HL-60 (cell line): Measurements from ENCODE around the gene LRRN4.

Experiments used
- DNase-seq, 2 experiments: peaks; one replicate each; pipeline ENCODE4 v3.0.0-alpha.2; 2010 to 2020; ENCODE audit warnings: low read depth in 1 of 2, low spot score in 1 of 2
- H3K27ac ChIP-seq: fragments of 250-450 bp; sonication (Bioruptor Pico); replicated peaks from 2 replicates; pipeline ENCODE4 v1.5.1; 2020; ENCODE audit warnings: mild to moderate bottlenecking, moderate library complexity
- H3K27me3 ChIP-seq: fragments of 250-450 bp; sonication (Bioruptor Pico); 2 replicates; pipeline ENCODE4 v1.5.1; 2021; ENCODE audit warnings: mild to moderate bottlenecking, moderate library complexity; ENCODE audit not compliant: insufficient read depth, poor library complexity, severe bottlenecking
- H3K4me3 ChIP-seq: replicated peaks from 2 replicates; pipeline ENCODE4 v1.5.1; 2011; ENCODE audit warnings: mild to moderate bottlenecking, control low read depth, low read length; ENCODE audit not compliant: insufficient read depth
- GABPA ChIP-seq: IDR thresholded peaks from 2 replicates; pipeline ENCODE4 v1.6.1; 2012; ENCODE audit warnings: low read depth
- POLR2AphosphoS5 ChIP-seq: IDR thresholded peaks from 2 replicates; pipeline ENCODE4 v1.6.1; 2012; ENCODE audit warnings: low read depth
- SPI1 ChIP-seq: IDR thresholded peaks from 2 replicates; pipeline ENCODE4 v1.6.1; 2012; ENCODE audit warnings: low read depth, mild to moderate bottlenecking, borderline replicate concordance
- TF ChIP-seq, protein P1 (sequence below): IDR thresholded peaks from one replicate; pipeline ENCODE4 v1.5.1; 2011; ENCODE audit warnings: low read length, control low read depth, inconsistent platforms; ENCODE audit not compliant: insufficient read depth
- TF ChIP-seq, protein P2 (sequence below): IDR thresholded peaks from 2 replicates; pipeline ENCODE4 v1.6.1; 2012; ENCODE audit warnings: low read depth; ENCODE audit not compliant: insufficient replicate concordance

The LRRN4 gene

DNA sequence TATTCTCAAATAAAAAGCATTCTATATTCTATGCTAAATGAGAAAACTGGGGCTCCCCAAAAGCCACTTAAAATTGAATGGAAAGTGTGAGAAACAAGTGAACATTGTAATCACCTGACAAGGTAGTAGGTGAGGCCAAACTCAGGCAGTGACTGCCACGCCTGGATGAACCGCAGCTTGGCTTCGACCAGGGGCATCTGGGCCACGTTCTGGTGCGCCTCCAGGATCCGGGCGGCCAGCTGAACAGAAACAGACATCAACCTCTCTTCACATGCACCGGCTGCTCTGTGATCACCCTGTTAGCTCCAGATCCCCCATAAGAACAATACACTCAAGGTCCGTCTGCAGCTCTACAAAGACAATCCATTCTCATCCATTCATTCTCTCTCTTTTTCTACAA, 30.1 kb upstream of the LRRN4 start:
- peaks cover 3% of the 10 kb centered on the region for H3K27me3 ChIP-seq
- TF ChIP-seq SPI1 (no peak), GABPA (no peak), POLR2AphosphoS5 (no peak)
- TF ChIP-seq, protein P1, sequence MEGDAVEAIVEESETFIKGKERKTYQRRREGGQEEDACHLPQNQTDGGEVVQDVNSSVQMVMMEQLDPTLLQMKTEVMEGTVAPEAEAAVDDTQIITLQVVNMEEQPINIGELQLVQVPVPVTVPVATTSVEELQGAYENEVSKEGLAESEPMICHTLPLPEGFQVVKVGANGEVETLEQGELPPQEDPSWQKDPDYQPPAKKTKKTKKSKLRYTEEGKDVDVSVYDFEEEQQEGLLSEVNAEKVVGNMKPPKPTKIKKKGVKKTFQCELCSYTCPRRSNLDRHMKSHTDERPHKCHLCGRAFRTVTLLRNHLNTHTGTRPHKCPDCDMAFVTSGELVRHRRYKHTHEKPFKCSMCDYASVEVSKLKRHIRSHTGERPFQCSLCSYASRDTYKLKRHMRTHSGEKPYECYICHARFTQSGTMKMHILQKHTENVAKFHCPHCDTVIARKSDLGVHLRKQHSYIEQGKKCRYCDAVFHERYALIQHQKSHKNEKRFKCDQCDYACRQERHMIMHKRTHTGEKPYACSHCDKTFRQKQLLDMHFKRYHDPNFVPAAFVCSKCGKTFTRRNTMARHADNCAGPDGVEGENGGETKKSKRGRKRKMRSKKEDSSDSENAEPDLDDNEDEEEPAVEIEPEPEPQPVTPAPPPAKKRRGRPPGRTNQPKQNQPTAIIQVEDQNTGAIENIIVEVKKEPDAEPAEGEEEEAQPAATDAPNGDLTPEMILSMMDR: no peak
- TF ChIP-seq, protein P2, sequence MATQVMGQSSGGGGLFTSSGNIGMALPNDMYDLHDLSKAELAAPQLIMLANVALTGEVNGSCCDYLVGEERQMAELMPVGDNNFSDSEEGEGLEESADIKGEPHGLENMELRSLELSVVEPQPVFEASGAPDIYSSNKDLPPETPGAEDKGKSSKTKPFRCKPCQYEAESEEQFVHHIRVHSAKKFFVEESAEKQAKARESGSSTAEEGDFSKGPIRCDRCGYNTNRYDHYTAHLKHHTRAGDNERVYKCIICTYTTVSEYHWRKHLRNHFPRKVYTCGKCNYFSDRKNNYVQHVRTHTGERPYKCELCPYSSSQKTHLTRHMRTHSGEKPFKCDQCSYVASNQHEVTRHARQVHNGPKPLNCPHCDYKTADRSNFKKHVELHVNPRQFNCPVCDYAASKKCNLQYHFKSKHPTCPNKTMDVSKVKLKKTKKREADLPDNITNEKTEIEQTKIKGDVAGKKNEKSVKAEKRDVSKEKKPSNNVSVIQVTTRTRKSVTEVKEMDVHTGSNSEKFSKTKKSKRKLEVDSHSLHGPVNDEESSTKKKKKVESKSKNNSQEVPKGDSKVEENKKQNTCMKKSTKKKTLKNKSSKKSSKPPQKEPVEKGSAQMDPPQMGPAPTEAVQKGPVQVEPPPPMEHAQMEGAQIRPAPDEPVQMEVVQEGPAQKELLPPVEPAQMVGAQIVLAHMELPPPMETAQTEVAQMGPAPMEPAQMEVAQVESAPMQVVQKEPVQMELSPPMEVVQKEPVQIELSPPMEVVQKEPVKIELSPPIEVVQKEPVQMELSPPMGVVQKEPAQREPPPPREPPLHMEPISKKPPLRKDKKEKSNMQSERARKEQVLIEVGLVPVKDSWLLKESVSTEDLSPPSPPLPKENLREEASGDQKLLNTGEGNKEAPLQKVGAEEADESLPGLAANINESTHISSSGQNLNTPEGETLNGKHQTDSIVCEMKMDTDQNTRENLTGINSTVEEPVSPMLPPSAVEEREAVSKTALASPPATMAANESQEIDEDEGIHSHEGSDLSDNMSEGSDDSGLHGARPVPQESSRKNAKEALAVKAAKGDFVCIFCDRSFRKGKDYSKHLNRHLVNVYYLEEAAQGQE: no peak
- no peak for DNase-seq
- no peak overlapping the region for H3K27ac ChIP-seq
- no peak overlapping the region for H3K4me3 ChIP-seq

DNA sequence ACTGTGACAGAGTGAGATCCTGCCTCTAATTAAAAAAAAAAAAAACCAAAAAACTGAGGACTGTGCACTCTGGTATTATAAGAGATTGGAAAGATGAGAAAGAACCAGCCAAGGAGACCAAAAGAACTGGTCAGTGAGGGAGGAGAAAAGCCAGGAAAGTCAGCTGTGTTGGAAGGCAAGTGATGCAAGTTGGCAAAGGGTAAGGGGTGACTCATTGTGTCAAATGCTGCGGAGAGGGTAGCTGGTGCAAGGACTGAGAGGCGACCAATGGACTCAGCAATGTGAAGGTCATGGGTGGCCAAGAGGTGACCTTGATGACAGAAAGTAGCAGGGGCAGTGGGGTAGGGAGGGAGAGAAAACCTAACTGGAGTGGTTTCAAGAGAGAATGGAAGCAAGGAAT, 27.4 kb upstream of the LRRN4 start:
- H3K27ac ChIP-seq: no peak overlapping the region
- no peak for DNase-seq
- H3K4me3 ChIP-seq: no peak overlapping the region
- no peak for TF ChIP-seq GABPA
- TF ChIP-seq SPI1: no peak
- no peak for TF ChIP-seq POLR2AphosphoS5
- TF ChIP-seq, protein P1: no peak
- TF ChIP-seq, protein P2: no peak
- H3K27me3 ChIP-seq: no peaks in the 10 kb centered on the region

DNA sequence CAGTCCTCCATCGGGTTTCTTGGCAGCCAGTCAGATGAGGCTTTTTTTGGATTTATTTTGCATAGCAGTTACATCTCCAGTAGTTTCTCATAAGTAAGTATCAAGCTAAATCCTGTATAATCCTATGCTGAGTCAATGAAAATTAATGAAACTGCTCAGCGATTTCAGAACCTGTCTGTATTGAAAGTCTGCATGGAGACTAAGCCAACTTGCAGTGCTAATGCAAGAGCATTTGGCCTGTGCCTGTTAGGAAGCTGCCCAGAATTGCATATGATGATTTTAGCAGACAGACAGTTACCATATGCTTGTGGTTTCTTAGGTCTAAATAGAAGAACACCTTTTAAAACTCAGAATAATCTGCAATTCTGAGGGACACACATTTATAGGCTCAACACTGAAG, 25.2 kb upstream of the LRRN4 start:
- no peak overlapping the region for H3K4me3 ChIP-seq

More for the DNA sequence above, 25.2 kb upstream of the LRRN4 start:
- Histone ChIP-seq H3K27ac (no peak overlapping the region), H3K27me3 (no peaks in the 10 kb centered on the region)
- TF ChIP-seq GABPA (no peak), SPI1 (no peak), POLR2AphosphoS5 (no peak)
- TF ChIP-seq, protein P1: no peak
- TF ChIP-seq, protein P2: no peak
- DNase-seq: no peak
